Left lung (tissue), 10 donors: Measurements from ENCODE around the gene ENPP6. TPM values are rescaled to one million over a fixed set of nuclear protein-coding genes. Genes with fewer than 3 reads are reported as not detected.

Experiments
- ATAC-seq: fragments of 200-7000 bp; cut with Tn5 transposase; one replicate; pipeline ENCODE4 v1.9.1; 2020; ENCODE audit warnings: moderate library complexity
- DNase-seq, 4 donors: peaks; one replicate each; pipeline ENCODE4 v3.0.0-alpha.2; 2013 to 2020
- H3K27ac ChIP-seq, 2 donors: fragments of 200-600 bp; sonication (generic) in 1 of 2; one replicate each; pipeline versions ENCODE4 v1.5.0 to v1.8.0; 2020 to 2021
- H3K27me3 ChIP-seq, 2 donors: fragments of 200-600 bp; sonication (generic) in 1 of 2; one replicate each; pipeline versions ENCODE4 v1.5.0 to v1.8.0; 2020 to 2021
- H3K36me3 ChIP-seq, 2 donors: fragments of 200-600 bp; sonication (generic) in 1 of 2; one replicate each; pipeline versions ENCODE4 v1.5.0 to v1.8.0; 2020 to 2021
- H3K4me1 ChIP-seq, 2 donors: fragments of 200-600 bp; one replicate each; pipeline ENCODE4 v1.8.0; 2021
- H3K4me3 ChIP-seq, 2 donors: fragments of 200-600 bp; sonication (generic) in 1 of 2; one replicate each; pipeline versions ENCODE4 v1.5.0 to v1.8.0; 2020 to 2021; ENCODE audit warnings: mild to moderate bottlenecking in 1 of 2
- H3K9me3 ChIP-seq, 2 donors: fragments of 200-600 bp; sonication (generic) in 1 of 2; one replicate each; pipeline versions ENCODE4 v1.5.0 to v1.8.0; 2020 to 2021
- intact Hi-C, 2 donors: fragments of 100-400 bp; cut with DNase I; formaldehyde crosslinking; loops; one replicate each; pipeline versions ENCODE4 v1.11.2 to v1.14.2; 2022
- polyA plus RNA-seq, 6 donors: library from polyadenylated mRNA; unstranded; fragments of 120-200 nt; gene quantifications; one replicate each; pipeline ENCODE4 v1.2.1, GENCODE V29; 2013; ENCODE audit not compliant: insufficient read length in 6 of 6
- total RNA-seq, 2 donors: library from RNA; stranded (reverse); fragmentation: NEBNext Ultra II Directional; extraction: Animal tissue kit (Norgen Biotek cat#: 25700); gene quantifications; one replicate each; pipeline ENCODE4 v1.2.1, GENCODE V29; 2021
- TF ChIP-seq, protein P1 (sequence below), 2 donors: fragments of 200-600 bp; sonication (generic) in 1 of 2; IDR thresholded peaks; one replicate each; pipeline versions ENCODE4 v1.5.0 to v1.8.0; 2021; ENCODE audit warnings: antibody characterized with exemption in 2 of 2
- donor health status: DM: no; HTN: yes; CAD: no.
- donor health status: DM: no; HTN: no; CAD: no.

Gene ENPP6
- total and polyA plus RNA-seq, 8 donors = 0.14 to 0.67 (median 0.31) TPM

DNA sequence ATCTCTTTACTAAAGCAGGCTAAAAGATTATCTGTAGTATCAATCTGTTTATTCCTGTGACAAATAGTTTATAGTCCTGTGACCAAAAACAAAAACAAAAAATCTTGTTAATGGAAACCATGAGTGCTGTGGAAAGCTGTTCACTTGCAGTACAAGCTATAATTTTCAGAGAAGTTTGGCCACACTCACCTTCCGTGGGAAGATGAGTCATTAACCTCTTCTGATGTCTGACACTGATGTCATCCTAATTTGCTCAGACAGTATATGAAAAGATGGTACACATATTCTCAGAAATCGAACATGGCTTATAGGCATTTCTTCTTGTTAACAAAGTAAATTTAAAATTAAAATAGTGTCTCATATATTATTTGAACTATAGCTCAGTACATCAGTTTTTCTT lies 19.9 kb upstream of the ENPP6 start:
- TF ChIP-seq, protein P1, sequence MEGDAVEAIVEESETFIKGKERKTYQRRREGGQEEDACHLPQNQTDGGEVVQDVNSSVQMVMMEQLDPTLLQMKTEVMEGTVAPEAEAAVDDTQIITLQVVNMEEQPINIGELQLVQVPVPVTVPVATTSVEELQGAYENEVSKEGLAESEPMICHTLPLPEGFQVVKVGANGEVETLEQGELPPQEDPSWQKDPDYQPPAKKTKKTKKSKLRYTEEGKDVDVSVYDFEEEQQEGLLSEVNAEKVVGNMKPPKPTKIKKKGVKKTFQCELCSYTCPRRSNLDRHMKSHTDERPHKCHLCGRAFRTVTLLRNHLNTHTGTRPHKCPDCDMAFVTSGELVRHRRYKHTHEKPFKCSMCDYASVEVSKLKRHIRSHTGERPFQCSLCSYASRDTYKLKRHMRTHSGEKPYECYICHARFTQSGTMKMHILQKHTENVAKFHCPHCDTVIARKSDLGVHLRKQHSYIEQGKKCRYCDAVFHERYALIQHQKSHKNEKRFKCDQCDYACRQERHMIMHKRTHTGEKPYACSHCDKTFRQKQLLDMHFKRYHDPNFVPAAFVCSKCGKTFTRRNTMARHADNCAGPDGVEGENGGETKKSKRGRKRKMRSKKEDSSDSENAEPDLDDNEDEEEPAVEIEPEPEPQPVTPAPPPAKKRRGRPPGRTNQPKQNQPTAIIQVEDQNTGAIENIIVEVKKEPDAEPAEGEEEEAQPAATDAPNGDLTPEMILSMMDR (IDR thresholded peaks at IDR 0.05) = no peak
- Histone ChIP-seq H3K27me3 (no peaks in the 10 kb centered on the region), H3K9me3 (no peaks in the 10 kb centered on the region), H3K4me1 (no peaks in the 10 kb centered on the region), H3K4me3 (no peak overlapping the region), H3K27ac (no peak overlapping the region), H3K36me3 (no peaks in the 10 kb centered on the region)
- ATAC-seq (no peak), DNase-seq (no peak)
- intact Hi-C loops = no loop called here

DNA sequence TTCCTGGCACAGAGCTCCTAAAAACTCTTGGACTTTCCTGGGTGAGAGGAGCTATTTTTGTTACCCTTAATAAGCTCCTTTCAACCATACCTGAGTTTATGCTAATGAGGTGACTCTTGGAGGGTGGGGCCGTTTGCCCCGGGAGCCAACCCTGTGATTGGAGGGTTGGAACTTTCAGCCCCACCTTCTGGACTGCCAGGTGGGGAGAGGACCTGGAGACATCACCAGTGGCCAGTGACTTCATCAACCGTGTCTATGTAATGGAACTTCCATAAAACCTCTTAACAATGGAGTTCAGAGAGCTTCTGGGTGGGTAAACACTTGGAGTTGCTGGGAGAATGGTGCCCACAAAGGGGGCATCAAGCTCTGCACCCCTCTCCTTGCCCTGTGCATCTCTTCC lies 17.9 kb upstream of the ENPP6 start:
- no peaks in the 10 kb centered on the region for H3K27me3 ChIP-seq
- DNase-seq (no peak), ATAC-seq (no peak)
- TF ChIP-seq, protein P1 (IDR thresholded peaks at IDR 0.05) = no peak
- no peaks in the 10 kb centered on the region for H3K9me3 ChIP-seq
- intact Hi-C loops = no loop called here
- H3K36me3 ChIP-seq = no peaks in the 10 kb centered on the region
- no peak overlapping the region for H3K4me3 ChIP-seq
- H3K27ac ChIP-seq = no peak overlapping the region
- peaks cover 0 to 4% of the 10 kb centered on the region in 2 donors for H3K4me1 ChIP-seq

DNA sequence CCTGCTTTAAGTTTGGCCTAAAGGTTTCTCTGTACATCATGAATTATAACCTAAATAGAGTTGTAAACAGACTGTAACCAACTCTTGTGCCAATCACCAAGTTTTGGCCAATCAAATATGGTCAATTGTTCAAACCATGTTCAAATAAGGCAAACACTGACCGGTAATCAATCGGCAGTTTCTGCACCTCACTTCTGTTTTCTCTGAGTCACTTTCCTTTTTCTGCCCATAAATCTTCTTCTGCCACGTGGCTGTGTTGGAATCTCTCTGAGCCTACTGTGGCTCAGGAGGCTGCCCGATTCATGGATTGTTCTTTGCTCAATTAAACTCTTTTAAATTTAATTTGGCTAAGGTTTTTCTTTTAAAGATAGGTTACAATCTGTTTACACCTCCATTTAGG lies 16.5 kb upstream of the ENPP6 start:
- Histone ChIP-seq H3K4me1 (peaks cover 0 to 10% of the 10 kb centered on the region in 2 donors), H3K27ac (no peak overlapping the region), H3K36me3 (no peaks in the 10 kb centered on the region), H3K27me3 (no peaks in the 10 kb centered on the region), H3K9me3 (no peaks in the 10 kb centered on the region), H3K4me3 (no peak overlapping the region)
- intact Hi-C loops = no loop called here
- ATAC-seq (no peak), DNase-seq (no peak)
- TF ChIP-seq, protein P1 (IDR thresholded peaks at IDR 0.05) = no peak

DNA sequence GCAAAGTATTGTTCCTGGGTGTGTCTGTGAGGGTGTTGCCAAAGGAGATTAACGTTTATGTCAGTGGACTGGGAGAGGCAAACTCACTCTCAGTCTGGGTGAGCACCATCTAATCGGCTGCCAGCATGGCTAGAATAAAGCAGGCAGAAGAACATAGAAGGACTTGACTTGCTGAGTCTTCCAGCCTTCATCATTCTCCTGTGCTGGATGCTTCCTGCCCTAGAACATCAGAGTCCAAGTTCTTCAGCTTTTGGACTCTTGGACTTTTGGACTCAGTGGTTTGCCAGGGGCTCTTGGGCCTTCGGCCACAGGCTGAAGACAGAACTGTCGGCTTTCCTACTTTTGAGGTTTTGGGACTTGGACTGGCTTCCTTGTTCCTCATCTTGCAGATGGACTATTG lies 15.3 kb upstream of the ENPP6 start:
- H3K36me3 ChIP-seq = no peaks in the 10 kb centered on the region

DNA sequence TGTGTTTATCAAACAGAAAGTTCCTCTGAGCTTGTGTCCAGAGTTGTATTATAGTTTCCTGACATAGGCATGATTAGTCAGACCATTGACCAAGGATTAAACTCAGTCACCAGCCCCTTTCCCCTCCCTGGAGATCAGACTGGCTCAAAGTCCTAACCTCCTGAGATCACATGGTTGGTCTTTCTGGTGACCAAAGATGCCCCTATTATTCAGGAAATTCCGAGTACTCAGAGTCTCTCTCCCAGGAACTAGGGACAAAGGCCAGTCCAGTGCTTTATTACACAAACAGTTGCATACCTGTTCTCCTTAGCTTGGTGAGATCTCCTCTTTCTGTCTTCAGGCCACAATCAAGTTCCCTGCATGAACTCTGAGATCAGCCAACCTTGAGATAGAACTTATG lies 14.5 kb upstream of the ENPP6 start:
- no peaks in the 10 kb centered on the region for H3K36me3 ChIP-seq
- ATAC-seq (no peak), DNase-seq (no peak)
- H3K4me1 ChIP-seq = peaks cover 0 to 10% of the 10 kb centered on the region in 2 donors
- no peak overlapping the region for H3K27ac ChIP-seq
- H3K4me3 ChIP-seq = no peak overlapping the region
- no peaks in the 10 kb centered on the region for H3K9me3 ChIP-seq
- TF ChIP-seq, protein P1 (IDR thresholded peaks at IDR 0.05) = no peak
- intact Hi-C loops = no loop called here
- peaks cover 0 to 12% of the 10 kb centered on the region in 2 donors for H3K27me3 ChIP-seq

More for the DNA sequence above, 15.3 kb upstream of the ENPP6 start:
- no peak for DNase-seq
- Histone ChIP-seq H3K9me3 (no peaks in the 10 kb centered on the region), H3K27ac (no peak overlapping the region), H3K27me3 (peaks cover 0 to 11% of the 10 kb centered on the region in 2 donors), H3K4me3 (no peak overlapping the region), H3K4me1 (peaks cover 0 to 10% of the 10 kb centered on the region in 2 donors)
- TF ChIP-seq, protein P1 (IDR thresholded peaks at IDR 0.05) = no peak
- ATAC-seq = no peak
- intact Hi-C loops = no loop called here
